ENCODE data around the gene PVR. TPM values are rescaled to one million over a fixed set of nuclear protein-coding genes. Genes with fewer than 3 reads are reported as not detected.

PVR gene
- total RNA-seq, 1 donor from 2014 or later: 26.0 TPM

DNA sequence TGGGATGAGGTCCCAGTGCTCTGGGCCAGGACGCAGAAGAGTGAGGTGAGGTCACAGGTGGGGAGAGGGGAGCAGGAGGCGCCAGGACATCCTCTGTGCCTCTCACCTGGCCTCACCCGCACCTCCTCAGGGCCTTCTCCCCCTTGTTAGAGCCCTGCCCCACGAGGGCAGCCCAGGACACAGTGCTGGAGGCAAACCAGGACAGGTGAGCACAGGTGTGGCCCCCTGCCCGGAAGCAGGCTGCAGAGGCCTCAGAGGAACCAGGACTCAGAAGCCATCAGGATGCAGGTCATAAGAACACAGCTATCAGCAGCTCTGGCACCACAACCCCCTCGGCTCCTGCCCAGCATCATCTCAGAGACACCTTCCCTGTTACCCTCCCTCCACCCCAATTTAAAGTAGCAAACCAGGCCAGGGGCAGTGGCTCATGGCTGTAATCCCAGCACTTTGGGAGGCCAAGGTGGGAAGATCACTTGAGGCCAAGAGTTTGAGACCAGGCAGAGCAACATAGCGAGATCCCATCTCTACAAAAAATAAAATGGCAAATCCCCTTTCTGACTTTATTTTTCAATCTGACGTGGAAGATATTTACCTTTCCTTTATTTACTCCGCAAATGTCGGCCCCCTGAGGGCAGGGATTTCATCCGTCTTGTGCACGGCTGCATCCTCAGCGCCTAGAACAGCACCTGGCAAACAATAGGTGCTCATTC, 54.9 kb downstream of the PVR start, which contains the start of gene CEACAM16:
CEACAM16 (plus strand) TSS at position 660 of the 710 bp plus-strand sequence. CDS start 2,306 bp downstream, outside the sequence.
- no peaks in the 10 kb centered on the region for H3K9me3 ChIP-seq
- intact Hi-C loops (cut with DNase I): no loop called here
- H3K27me3 ChIP-seq: no peaks in the 10 kb centered on the region
- TF ChIP-seq POLR2AphosphoS5 (IDR thresholded peaks at IDR 0.05; ENCODE audit: insufficient read depth in 1 of 2, low read depth in 1 of 2) (no peak), CTCF (IDR thresholded peaks at IDR 0.05) (no peak), POLR2A (IDR thresholded peaks at IDR 0.05) (no peak)
- no peak for DNase-seq (ENCODE audit: extremely low spot score in 2 of 2)
- H3K36me3 ChIP-seq: no peaks in the 10 kb centered on the region
- no peak within 1 kb of the TSS for H3K27ac ChIP-seq
- H3K4me1 ChIP-seq: no peaks in the 10 kb centered on the region
- H3K4me3 ChIP-seq: no peak within 1 kb of the TSS

GRCh38 chr19:44700547-44700946, 56.8 kb downstream of the PVR start:
- Histone ChIP-seq H3K9me3 (no peaks in the 10 kb centered on the region), H3K4me3 (no peak overlapping the region), H3K27me3 (no peaks in the 10 kb centered on the region), H3K36me3 (no peaks in the 10 kb centered on the region), H3K4me1 (no peaks in the 10 kb centered on the region), H3K27ac (no peak overlapping the region)
- intact Hi-C loops (cut with DNase I): no loop called here
- DNase-seq (ENCODE audit: extremely low spot score in 2 of 2): no peak
- TF ChIP-seq POLR2A (IDR thresholded peaks at IDR 0.05) (no peak), POLR2AphosphoS5 (IDR thresholded peaks at IDR 0.05; ENCODE audit: insufficient read depth in 1 of 2, low read depth in 1 of 2) (no peak), CTCF (IDR thresholded peaks at IDR 0.05) (no peak)

DNA sequence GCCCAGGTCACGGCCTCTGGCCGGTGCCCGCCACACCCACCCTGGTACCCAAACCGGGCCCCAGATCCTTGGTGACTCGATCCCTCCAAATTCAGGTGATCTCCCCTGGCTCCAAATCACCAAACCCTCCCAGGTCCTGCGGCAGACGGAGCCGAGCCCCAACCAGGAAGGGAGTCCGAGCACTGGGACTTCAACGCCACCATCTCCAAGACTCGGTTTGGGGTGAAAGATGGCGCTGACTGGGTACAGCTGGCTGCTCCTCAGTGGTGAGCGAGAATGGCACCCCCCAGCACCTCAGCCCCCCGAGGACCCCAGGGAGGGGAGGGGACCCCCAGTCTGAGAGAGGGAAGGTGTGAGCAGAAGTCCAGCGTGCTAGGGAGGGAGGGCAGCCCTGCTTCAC, 57.5 kb downstream of the PVR start:
- H3K27me3 ChIP-seq: no peaks in the 10 kb centered on the region
- intact Hi-C loops (cut with DNase I): no loop called here
- DNase-seq (ENCODE audit: extremely low spot score in 2 of 2): no peak
- H3K4me1 ChIP-seq: no peaks in the 10 kb centered on the region
- H3K27ac ChIP-seq: no peak overlapping the region
- H3K36me3 ChIP-seq: no peaks in the 10 kb centered on the region
- no peaks in the 10 kb centered on the region for H3K9me3 ChIP-seq
- H3K4me3 ChIP-seq: no peak overlapping the region
- TF ChIP-seq POLR2A (IDR thresholded peaks at IDR 0.05) (no peak), CTCF (IDR thresholded peaks at IDR 0.05) (no peak), POLR2AphosphoS5 (IDR thresholded peaks at IDR 0.05; ENCODE audit: insufficient read depth in 1 of 2, low read depth in 1 of 2) (no peak)

DNA sequence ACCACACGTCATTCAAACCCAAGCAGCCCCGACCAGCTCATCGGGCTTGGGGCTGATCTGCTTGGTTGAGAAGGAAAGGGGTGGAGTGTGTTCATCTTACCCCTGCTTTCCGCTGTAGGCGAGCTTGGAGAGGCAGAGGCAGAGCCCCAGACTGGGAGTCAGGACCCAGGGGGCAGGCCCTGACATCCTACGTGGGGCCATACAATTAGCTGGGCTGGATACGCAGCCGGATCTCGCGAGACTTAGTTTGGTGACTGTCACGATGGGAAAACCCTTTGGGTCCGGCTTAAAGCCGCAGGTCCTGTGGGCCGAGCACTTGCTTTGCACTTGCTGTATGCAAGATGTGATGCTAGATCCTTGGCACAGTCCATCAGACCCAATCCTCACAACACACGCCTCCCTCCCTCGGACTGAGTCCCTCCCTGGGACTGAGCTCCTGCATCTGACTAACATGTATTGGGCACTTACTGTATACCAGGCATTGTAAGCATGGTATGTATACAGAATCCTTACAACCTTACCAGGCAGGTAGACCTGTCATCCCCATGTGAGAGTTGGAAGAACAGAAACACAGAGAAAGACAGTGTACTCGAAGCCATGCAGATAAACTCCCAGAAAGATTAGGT, 59.0 kb downstream of the PVR start:
- intact Hi-C loops (cut with DNase I): no loop called here
- DNase-seq (ENCODE audit: extremely low spot score in 2 of 2): no peak
- Histone ChIP-seq H3K4me3 (no peak overlapping the region), H3K4me1 (no peaks in the 10 kb centered on the region), H3K27me3 (no peaks in the 10 kb centered on the region), H3K36me3 (no peaks in the 10 kb centered on the region), H3K27ac (no peak overlapping the region), H3K9me3 (no peaks in the 10 kb centered on the region)
- TF ChIP-seq POLR2A (IDR thresholded peaks at IDR 0.05) (no peak), CTCF (IDR thresholded peaks at IDR 0.05) (no peak), POLR2AphosphoS5 (IDR thresholded peaks at IDR 0.05; ENCODE audit: insufficient read depth in 1 of 2, low read depth in 1 of 2) (no peak)
